Endothelial cell (in vitro differentiated cells): ENCODE results near the gene APH1B. TPM values are rescaled to one million over a fixed set of nuclear protein-coding genes. Genes with fewer than 3 reads are reported as not detected.

ENCODE experiments used
- DNase-seq: peaks from one replicate; pipeline ENCODE4 v3.0.0; 2021; ENCODE audit warnings: low spot score
- H3K27ac Mint-ChIP-seq: one replicate; pipeline ENCODE4 v1.8.0; 2021; ENCODE audit warnings: mixed read lengths, inconsistent platforms; ENCODE audit not compliant: unreplicated experiment
- H3K27me3 Mint-ChIP-seq: one replicate; pipeline ENCODE4 v1.8.0; 2021; ENCODE audit warnings: mild to moderate bottlenecking, moderate library complexity, mixed read lengths, inconsistent platforms; ENCODE audit not compliant: unreplicated experiment
- H3K36me3 Mint-ChIP-seq: one replicate; pipeline ENCODE4 v1.8.0; 2021; ENCODE audit warnings: mild to moderate bottlenecking, low read depth, mixed read lengths, inconsistent platforms; ENCODE audit not compliant: unreplicated experiment
- H3K4me1 Mint-ChIP-seq: one replicate; pipeline ENCODE4 v1.8.0; 2021; ENCODE audit warnings: mild to moderate bottlenecking, mixed read lengths, inconsistent platforms; ENCODE audit not compliant: unreplicated experiment
- H3K4me3 Mint-ChIP-seq: one replicate; pipeline ENCODE4 v1.8.0; 2021; ENCODE audit warnings: mild to moderate bottlenecking, mixed read lengths, inconsistent platforms; ENCODE audit not compliant: unreplicated experiment
- H3K9me3 Mint-ChIP-seq: one replicate; pipeline ENCODE4 v1.8.0; 2021; ENCODE audit warnings: mixed read lengths, inconsistent platforms; ENCODE audit not compliant: unreplicated experiment
- total RNA-seq: library from RNA; stranded (reverse); fragmentation: NEBNext Ultra II Directional; extraction: Animal tissue kit (Norgen Biotek cat#: 25700); gene quantifications from one replicate; pipeline ENCODE4 v1.2.1, GENCODE V29; 2021; ENCODE audit not compliant: unreplicated experiment
- TF ChIP-seq, protein P1 (sequence below): fragments of 200-600 bp; sonication (generic); IDR thresholded peaks from one replicate; pipeline ENCODE4 v1.5.0; 2021; ENCODE audit warnings: antibody characterized with exemption; ENCODE audit not compliant: unreplicated experiment

The APH1B gene
- total RNA-seq, 1 donor from 2014 or later, result 26.3 TPM

DNA sequence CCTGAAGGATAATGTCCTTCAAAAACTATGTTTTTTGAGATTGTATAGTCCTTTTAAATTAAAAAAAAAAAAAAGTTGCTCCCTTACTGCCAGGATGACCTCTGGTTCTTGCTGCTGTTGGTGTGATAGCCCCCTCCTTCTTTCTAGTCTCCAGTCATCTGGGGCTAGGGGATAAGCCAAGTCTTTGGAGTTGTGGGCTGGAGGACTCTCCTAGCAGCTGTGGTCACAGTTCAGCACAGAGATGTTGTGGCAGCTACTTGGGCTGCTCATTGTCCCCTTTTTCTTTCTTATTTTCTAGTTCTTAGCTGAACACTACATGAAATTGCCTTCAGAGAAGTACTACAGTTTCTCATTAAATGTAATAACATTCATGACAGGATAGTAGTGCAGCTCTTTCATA, 39.2 kb upstream of the APH1B start:
- TF ChIP-seq, protein P1, sequence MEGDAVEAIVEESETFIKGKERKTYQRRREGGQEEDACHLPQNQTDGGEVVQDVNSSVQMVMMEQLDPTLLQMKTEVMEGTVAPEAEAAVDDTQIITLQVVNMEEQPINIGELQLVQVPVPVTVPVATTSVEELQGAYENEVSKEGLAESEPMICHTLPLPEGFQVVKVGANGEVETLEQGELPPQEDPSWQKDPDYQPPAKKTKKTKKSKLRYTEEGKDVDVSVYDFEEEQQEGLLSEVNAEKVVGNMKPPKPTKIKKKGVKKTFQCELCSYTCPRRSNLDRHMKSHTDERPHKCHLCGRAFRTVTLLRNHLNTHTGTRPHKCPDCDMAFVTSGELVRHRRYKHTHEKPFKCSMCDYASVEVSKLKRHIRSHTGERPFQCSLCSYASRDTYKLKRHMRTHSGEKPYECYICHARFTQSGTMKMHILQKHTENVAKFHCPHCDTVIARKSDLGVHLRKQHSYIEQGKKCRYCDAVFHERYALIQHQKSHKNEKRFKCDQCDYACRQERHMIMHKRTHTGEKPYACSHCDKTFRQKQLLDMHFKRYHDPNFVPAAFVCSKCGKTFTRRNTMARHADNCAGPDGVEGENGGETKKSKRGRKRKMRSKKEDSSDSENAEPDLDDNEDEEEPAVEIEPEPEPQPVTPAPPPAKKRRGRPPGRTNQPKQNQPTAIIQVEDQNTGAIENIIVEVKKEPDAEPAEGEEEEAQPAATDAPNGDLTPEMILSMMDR, result no peak
- Mint-ChIP-seq H3K4me1 (peaks cover 18% of the 10 kb centered on the region), H3K9me3 (no peaks in the 10 kb centered on the region), H3K4me3 (no peak overlapping the region), H3K27ac (peak overlapping the region; percentile 48), H3K36me3 (peaks cover 20% of the 10 kb centered on the region), H3K27me3 (no peaks in the 10 kb centered on the region)
- DNase-seq, result no peak

DNA sequence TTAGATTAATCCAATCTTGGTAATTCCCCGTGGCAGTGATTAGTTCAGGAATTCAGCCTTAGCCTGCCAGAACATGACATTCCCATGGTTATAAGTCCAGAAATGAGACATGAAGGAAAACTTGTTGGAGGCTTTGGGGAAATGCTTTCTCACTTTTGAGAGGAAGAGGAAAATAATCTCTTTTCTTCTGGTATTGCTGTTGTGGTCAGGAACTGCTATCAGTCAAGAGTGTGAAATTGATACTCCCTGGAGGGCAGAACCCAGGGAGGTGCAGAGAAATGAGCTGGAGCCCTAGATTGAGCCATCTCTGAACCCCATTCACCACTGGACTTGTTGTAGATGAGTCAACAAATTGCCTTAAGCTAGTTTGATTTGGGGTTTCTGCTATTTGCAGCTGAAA, 38.6 kb upstream of the APH1B start:
- H3K36me3 Mint-ChIP-seq, result peaks cover 27% of the 10 kb centered on the region
- peaks cover 13% of the 10 kb centered on the region for H3K4me1 Mint-ChIP-seq
- H3K27me3 Mint-ChIP-seq, result no peaks in the 10 kb centered on the region
- H3K27ac Mint-ChIP-seq, result no peak overlapping the region
- H3K9me3 Mint-ChIP-seq, result no peaks in the 10 kb centered on the region
- H3K4me3 Mint-ChIP-seq, result no peak overlapping the region
- TF ChIP-seq, protein P1, result no peak
- no peak for DNase-seq

DNA sequence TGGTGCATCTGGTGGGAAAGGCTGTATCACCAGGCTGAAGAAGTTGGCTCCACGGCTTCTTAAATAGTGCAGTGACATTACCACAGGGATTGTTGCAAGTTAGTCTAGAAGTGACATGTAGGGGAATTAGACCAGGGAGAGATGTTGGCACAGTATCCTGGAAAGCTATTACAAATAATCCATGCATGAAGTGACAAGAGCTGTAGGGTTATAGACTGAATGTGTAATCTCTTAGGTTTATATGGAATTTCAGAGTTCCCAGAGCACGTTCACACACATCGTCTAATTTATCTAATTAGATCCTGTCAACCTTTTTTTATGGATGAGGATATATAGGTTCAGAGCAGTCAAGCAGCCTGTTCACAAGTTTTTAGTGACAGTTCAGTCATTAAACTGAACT, 37.3 kb upstream of the APH1B start:
- Mint-ChIP-seq H3K27ac (no peak overlapping the region), H3K36me3 (peaks cover 33% of the 10 kb centered on the region), H3K9me3 (no peaks in the 10 kb centered on the region), H3K27me3 (no peaks in the 10 kb centered on the region), H3K4me1 (peaks cover 9% of the 10 kb centered on the region), H3K4me3 (no peak overlapping the region)
- DNase-seq, result no peak
- TF ChIP-seq, protein P1, result no peak

DNA sequence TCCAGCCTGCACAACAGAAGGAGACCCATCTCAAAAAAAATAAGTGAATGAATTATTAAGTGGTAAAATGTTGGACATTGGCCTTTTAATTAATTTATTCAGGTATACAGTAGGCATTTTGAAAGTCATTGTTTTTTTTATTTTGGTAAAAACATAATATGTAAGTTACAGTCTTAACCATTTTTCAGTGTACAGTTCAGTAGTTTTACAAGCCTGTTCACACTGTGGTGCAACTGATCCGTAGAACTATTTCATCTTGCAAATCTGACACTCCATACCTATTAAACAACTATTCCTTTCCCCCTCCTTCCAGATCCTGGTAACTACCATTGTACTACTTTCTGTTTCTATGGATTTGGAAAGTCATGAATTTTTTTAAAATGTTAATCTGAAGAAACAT, 36.1 kb upstream of the APH1B start:
- TF ChIP-seq, protein P1, result no peak
- no peaks in the 10 kb centered on the region for H3K9me3 Mint-ChIP-seq
- no peak for DNase-seq
- peaks cover 7% of the 10 kb centered on the region for H3K4me1 Mint-ChIP-seq
- peaks cover 1% of the 10 kb centered on the region for H3K27me3 Mint-ChIP-seq
- H3K36me3 Mint-ChIP-seq, result peaks cover 42% of the 10 kb centered on the region
- no peak overlapping the region for H3K4me3 Mint-ChIP-seq
- no peak overlapping the region for H3K27ac Mint-ChIP-seq

DNA sequence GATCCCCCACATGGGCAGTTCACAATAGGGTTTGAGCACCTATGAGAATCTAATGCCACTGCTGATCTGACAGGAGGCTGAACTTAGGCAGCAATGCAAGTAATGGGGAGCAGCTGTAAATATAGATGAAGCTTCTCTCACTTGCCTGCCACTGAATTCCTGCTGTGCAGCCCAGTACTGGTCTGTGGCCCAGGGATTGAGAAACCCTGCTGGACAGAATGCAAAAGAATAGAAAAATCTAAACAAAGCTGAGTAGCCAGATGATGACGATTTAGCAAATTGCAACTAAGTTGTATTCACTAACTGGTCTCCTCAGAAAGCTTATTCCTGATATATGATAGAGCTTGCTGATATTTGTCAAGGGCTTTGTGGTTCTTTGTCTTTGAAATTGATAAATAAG, 34.3 kb upstream of the APH1B start:
- Mint-ChIP-seq H3K4me1 (peaks cover 12% of the 10 kb centered on the region), H3K27me3 (peaks cover 1% of the 10 kb centered on the region), H3K9me3 (no peaks in the 10 kb centered on the region), H3K36me3 (peaks cover 48% of the 10 kb centered on the region), H3K4me3 (peak overlapping the region; percentile 63), H3K27ac (no peak overlapping the region)
- no peak for DNase-seq
- TF ChIP-seq, protein P1, result no peak
